ENCODE data around the gene RENBP.
A peak's percentile ranks its signal among the peaks of the same experiment; 100 is the strongest.

RENBP gene

DNA sequence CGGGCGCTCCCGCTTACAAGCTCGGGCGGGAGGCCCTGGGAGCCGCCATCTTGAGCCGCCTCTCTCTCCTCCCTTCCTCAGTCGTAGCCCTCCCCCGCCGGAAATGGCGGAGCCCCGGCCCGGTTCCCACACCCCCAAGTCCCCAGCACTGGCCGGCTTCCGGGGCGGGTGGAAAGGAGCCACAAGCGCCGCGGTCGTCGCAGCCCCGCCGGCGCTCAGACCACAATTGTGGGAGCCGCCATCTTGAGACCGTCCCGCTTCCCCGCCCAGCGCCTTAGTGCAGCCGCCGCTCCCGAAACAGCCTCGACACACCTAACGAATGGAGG is 26.6 kb upstream of the RENBP start:
- peak overlapping the region; percentile 85 for H3K4me3 ChIP-seq (ENCODE audit: low read depth, low read length)
- in situ Hi-C loops (cut with HindIII; ENCODE audit: low sequenced_read_pairs), result no loop called here
- TF ChIP-seq, protein P1, sequence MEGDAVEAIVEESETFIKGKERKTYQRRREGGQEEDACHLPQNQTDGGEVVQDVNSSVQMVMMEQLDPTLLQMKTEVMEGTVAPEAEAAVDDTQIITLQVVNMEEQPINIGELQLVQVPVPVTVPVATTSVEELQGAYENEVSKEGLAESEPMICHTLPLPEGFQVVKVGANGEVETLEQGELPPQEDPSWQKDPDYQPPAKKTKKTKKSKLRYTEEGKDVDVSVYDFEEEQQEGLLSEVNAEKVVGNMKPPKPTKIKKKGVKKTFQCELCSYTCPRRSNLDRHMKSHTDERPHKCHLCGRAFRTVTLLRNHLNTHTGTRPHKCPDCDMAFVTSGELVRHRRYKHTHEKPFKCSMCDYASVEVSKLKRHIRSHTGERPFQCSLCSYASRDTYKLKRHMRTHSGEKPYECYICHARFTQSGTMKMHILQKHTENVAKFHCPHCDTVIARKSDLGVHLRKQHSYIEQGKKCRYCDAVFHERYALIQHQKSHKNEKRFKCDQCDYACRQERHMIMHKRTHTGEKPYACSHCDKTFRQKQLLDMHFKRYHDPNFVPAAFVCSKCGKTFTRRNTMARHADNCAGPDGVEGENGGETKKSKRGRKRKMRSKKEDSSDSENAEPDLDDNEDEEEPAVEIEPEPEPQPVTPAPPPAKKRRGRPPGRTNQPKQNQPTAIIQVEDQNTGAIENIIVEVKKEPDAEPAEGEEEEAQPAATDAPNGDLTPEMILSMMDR (IDR thresholded peaks at IDR 0.05; ENCODE audit: low read depth, low read length, missing control alignments), result no peak
- DNase-seq (ENCODE audit: low read depth), result peak; percentile 60

DNA sequence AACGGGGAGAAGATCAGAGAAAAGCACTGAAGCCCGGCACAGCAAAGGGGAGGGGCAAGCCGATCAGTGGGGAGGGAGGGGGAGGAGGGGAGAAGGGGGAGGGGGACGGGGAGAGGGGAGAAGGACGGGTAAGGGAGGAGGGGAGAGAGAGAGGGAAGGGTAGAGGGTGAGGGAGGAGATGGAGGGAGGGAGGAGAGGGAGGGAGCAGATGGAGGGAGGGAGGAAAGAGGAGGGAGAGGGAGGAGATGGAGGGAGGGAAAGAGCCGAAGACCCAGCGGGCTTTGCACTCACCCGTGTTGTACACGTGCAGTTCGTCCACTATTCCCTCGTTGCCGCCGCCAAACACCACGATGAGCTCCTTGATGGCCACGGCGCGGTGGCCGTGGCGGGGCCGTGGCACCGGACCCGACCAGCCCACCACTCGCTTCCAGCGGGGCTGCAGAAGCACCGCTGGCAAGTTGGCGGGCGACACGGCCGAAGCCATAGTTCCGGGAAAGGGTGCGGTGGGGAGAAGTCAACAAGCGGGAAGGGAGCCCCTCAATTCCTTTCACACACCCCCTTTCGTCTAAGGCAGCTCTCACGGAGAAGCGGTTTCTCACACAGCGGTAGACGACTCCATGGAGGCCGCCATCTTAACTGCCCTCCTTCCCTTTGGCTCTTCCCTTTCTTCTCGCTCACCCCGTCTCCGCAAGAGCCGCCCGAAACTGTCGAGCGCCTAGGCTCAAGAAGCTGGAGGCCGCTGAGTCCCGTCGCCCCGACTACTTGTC is 26.1 kb upstream of the RENBP start:
- DNase-seq (ENCODE audit: low read depth), result peak; percentile 29
- TF ChIP-seq, protein P1 (IDR thresholded peaks at IDR 0.05; ENCODE audit: low read depth, low read length, missing control alignments), result no peak
- peak overlapping the region; percentile 85 for H3K4me3 ChIP-seq (ENCODE audit: low read depth, low read length)
- in situ Hi-C loops (cut with HindIII; ENCODE audit: low sequenced_read_pairs), result no loop called here

DNA sequence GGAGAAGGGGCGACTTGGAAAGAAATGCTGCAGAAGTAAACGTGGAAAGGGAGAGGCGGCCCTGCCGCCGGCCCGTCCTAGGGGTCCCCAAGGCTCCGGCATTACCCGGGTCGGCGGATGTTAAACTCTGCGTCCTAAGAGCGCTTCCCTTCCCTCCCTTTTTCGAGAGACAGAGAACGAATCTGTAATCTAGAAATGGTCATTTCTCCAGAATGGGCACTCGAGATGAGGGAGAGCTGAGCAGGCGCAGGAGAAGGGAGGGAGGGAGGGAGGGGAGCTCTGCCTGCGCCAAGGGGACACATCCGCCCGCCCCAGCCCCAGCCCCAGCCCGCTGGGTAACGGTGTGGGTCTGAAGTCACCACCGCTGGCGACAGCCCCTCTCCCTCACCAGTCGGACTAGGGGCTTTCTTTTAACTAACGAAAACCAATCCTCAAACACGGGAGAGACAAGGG is 25.5 kb upstream of the RENBP start:
- peak overlapping the region; percentile 85 for H3K4me3 ChIP-seq (ENCODE audit: low read depth, low read length)
- TF ChIP-seq, protein P1 (IDR thresholded peaks at IDR 0.05; ENCODE audit: low read depth, low read length, missing control alignments), result no peak
- DNase-seq (ENCODE audit: low read depth), result no peak
- in situ Hi-C loops (cut with HindIII; ENCODE audit: low sequenced_read_pairs), result no loop called here

DNA sequence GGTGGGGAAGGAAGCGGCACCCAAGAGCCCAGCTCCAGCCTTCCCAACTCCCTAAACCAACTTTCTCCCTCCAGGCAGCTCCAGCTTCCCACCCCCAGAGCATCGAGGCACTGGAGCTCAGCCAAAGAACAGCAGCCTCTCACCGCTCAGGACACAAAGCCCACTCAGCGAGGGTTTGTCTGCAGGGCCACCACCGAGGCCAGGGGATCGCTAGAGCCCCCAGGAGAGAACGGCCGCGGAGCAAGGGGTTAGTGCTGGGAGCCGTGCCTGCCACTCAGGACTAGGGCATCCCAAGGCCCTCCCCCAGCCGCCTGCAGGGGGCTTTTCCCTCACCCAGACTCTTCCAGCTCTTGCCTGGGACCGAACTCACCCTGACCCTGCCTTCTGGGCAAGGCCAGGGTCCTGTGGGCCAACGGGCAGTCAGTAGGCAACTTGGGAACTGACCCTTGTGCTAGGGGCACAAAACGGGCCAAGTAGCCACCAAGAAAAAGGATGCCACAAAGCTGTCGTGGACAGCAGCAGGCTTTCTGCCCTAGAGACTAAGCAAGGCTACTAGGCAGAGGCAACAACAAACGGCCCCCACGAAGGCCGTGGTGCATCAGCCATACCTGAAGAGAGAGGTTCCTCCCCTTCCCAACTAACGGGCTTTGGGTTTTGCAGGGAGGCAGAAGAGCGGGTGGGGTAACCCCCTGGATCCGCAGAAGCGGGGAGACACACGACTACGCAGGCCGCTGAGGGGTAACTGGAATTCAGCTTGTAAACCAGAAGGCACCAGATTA is 24.9 kb upstream of the RENBP start:
- TF ChIP-seq, protein P1 (IDR thresholded peaks at IDR 0.05; ENCODE audit: low read depth, low read length, missing control alignments), result no peak
- in situ Hi-C loops (cut with HindIII; ENCODE audit: low sequenced_read_pairs), result no loop called here
- peak overlapping the region; percentile 85 for H3K4me3 ChIP-seq (ENCODE audit: low read depth, low read length)
- no peak for DNase-seq (ENCODE audit: low read depth)

DNA sequence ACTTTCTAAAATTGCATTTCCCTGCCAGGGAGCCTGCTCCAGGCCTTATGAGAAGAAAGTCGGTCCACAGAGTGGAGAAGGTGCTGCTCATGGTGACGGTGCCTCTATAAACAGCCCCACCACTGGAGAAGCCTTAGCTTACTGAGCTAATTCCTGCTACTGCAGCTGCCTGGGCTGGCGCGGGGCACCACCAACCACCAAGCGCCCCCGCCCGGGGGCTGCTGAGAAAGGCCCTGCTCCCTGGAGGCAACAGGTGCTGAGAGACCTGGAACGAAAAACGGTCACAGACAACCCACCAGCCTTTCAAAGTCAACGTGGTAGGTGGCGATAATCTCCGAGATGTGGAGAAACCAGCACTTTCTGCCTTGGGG is 24.3 kb upstream of the RENBP start:
- in situ Hi-C loops (cut with HindIII; ENCODE audit: low sequenced_read_pairs), result no loop called here
- no peak for DNase-seq (ENCODE audit: low read depth)
- TF ChIP-seq, protein P1 (IDR thresholded peaks at IDR 0.05; ENCODE audit: low read depth, low read length, missing control alignments), result peak; percentile 6
- peak overlapping the region; percentile 85 for H3K4me3 ChIP-seq (ENCODE audit: low read depth, low read length)

DNA sequence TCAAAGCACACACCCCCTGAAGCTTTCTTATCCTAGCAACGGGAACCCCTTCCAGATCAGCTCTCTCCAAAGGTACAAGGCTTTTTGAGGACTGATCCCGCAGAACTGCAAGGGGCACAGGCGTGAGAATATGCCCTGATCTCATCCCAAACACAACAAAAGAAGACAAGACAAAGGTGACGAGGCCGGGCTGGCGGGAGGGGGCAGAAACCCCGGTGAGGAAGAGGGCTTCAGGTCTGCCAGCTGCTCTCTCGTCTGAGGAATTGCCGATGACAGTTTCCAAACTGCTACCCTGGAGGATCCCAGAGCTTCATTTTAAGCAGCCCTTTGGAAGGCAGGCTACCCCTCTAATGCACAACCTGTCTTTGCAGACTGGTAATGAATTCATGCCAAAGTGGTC is 23.8 kb upstream of the RENBP start:
- no peak for DNase-seq (ENCODE audit: low read depth)
- TF ChIP-seq, protein P1 (IDR thresholded peaks at IDR 0.05; ENCODE audit: low read depth, low read length, missing control alignments), result no peak
- H3K4me3 ChIP-seq (ENCODE audit: low read depth, low read length), result peak overlapping the region; percentile 85
- in situ Hi-C loops (cut with HindIII; ENCODE audit: low sequenced_read_pairs), result no loop called here

Measured in astrocyte of the cerebellum (primary cell).